Panc1 (cell line): ENCODE measurements around the gene NBDY. TPM values are rescaled to one million over a fixed set of nuclear protein-coding genes. Genes with fewer than 3 reads are reported as not detected.

Source experiments
- ATAC-seq: fragments of 200-7000 bp; cut with Tn5 transposase; 2 replicates; pipeline ENCODE4 v1.9.1; 2020; ENCODE audit warnings: mild to moderate bottlenecking, moderate library complexity
- BruUV-seq: library from RNA; stranded (reverse); fragments of 400-500 nt; replicated peaks from 2 replicates; lab custom pipeline; 2021; lab: Mats Ljungman, UMichigan
- CTCF ChIA-PET: fragments of 300-600 bp; sonication (Branson Sonifier 250); formaldehyde crosslinking; loops from one replicate; lab custom pipeline; 2022; ENCODE audit warnings: antibody characterized with exemption; lab: Charles Lee
- POLR2A ChIA-PET: fragments of 300-600 bp; sonication (Branson Sonifier 250); formaldehyde crosslinking; loops from one replicate; lab custom pipeline; 2022; ENCODE audit warnings: antibody characterized with exemption; lab: Charles Lee
- DNase-seq: peaks from one replicate; pipeline ENCODE4 v3.0.0-alpha.2; 2010; ENCODE audit warnings: low read depth, low spot score
- H3K27ac ChIP-seq: 2 replicates; pipeline ENCODE4 v1.5.1; 2011; ENCODE audit warnings: mild to moderate bottlenecking, low read length, inconsistent platforms
- H3K27me3 ChIP-seq: fragments of 200-500 bp; sonication (Bioruptor generic); 2 replicates; pipeline ENCODE4 v1.6.0; 2014; ENCODE audit warnings: low read length, inconsistent platforms; ENCODE audit not compliant: control insufficient read depth, insufficient read depth
- H3K36me3 ChIP-seq: fragments of 200-500 bp; sonication (Bioruptor generic); 2 replicates; pipeline ENCODE4 v1.5.1; 2014; ENCODE audit warnings: inconsistent platforms, mild to moderate bottlenecking, low read length, moderate library complexity; ENCODE audit not compliant: control insufficient read depth, insufficient read depth
- H3K4me1 ChIP-seq: 2 replicates; pipeline ENCODE4 v1.5.1; 2011; ENCODE audit warnings: inconsistent platforms, mild to moderate bottlenecking, low read length, moderate library complexity; ENCODE audit not compliant: control insufficient read depth, insufficient read depth
- H3K4me3 ChIP-seq, 2 experiments: 2 replicates each; pipeline ENCODE4 v1.5.1; 2011 to 2012; ENCODE audit warnings: low read depth in 2 of 2, low read length in 2 of 2, mild to moderate bottlenecking in 2 of 2, inconsistent platforms in 1 of 2, moderate library complexity in 1 of 2
- H3K9me3 ChIP-seq: fragments of 200-500 bp; sonication (Bioruptor generic); 2 replicates; pipeline ENCODE4 v1.5.1; 2014; ENCODE audit warnings: low read depth, mild to moderate bottlenecking, inconsistent platforms, low read length, moderate library complexity; ENCODE audit not compliant: control insufficient read depth, insufficient read depth
- POLR2AphosphoS5 ChIP-seq: IDR thresholded peaks from 2 replicates; pipeline ENCODE4 v1.6.1; 2012; ENCODE audit warnings: mild to moderate bottlenecking, low read depth, low read length, moderate library complexity
- SIN3A ChIP-seq: IDR thresholded peaks from 2 replicates; pipeline ENCODE4 v1.6.1; 2012; ENCODE audit warnings: low read depth, mild to moderate bottlenecking, low read length, moderate library complexity, borderline replicate concordance; ENCODE audit not compliant: insufficient read depth
- TCF7L2 ChIP-seq: IDR thresholded peaks from 2 replicates; pipeline ENCODE4 v1.6.1; 2011; ENCODE audit warnings: mild to moderate bottlenecking, low read depth, low read length, inconsistent platforms
- in situ Hi-C: cut with HindIII; loops from 2 replicates; pipeline ENCODE4 v1.10.0; 2016; ENCODE audit warnings: low sequenced_read_pairs, low pct_unique_long_range_greater_than_20kb
- intact Hi-C: fragments of 100-400 bp; cut with micrococcal nuclease; formaldehyde crosslinking; loops from one replicate; pipeline ENCODE4 v1.10.0; 2022; ENCODE audit not compliant: unreplicated experiment
- total RNA-seq: library from RNA; stranded (reverse); gene quantifications from one replicate; pipeline ENCODE4 v1.2.1, GENCODE V29; 2021; ENCODE audit not compliant: unreplicated experiment
- TF ChIP-seq, protein P1 (sequence below), 2 experiments: IDR thresholded peaks; 2 replicates each; pipeline ENCODE4 v1.6.1; 2011 to 2012; ENCODE audit warnings: low read depth in 2 of 2, control low read depth in 1 of 2, low read length in 1 of 2, mild to moderate bottlenecking in 1 of 2, moderate library complexity in 1 of 2; ENCODE audit not compliant: insufficient read depth in 1 of 2
- TF ChIP-seq, protein P2 (sequence below): fragments of 450-650 bp; IDR thresholded peaks from 2 replicates; pipeline ENCODE4 v1.5.1; 2017; ENCODE audit warnings: mild to moderate bottlenecking

The NBDY gene
- total RNA-seq, 1 experiment from 2014 or later: 52.0 TPM

DNA sequence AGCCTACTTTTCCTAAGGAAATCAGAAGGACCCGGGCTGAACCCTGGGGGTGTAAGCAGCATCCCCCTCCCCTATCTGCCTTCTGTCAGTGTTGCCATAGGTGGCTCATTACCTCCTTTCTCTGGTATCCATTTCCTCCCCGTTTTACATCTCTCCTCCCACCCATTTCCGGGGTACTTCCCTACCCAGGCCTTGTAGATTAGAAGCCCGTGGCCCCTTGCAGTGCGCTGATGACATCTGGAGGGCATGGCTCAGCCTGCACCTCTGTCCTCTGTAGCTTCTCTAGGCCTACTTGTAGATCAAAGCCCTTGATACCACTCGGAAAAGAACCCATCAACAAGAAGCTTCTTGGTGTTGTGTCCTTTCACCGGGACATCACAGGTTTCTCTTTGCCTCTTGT lies 71.8 kb downstream of the NBDY start:
- intact Hi-C loops (no loop called here), in situ Hi-C loops (no loop called here)
- ATAC-seq (no peak), DNase-seq (no peak)
- no TSS peak for BruUV-seq
- no peak overlapping the region for H3K4me3 ChIP-seq
- H3K9me3 ChIP-seq: no peaks in the 10 kb centered on the region
- CTCF ChIA-PET: no interaction called here
- TF ChIP-seq, protein P1, sequence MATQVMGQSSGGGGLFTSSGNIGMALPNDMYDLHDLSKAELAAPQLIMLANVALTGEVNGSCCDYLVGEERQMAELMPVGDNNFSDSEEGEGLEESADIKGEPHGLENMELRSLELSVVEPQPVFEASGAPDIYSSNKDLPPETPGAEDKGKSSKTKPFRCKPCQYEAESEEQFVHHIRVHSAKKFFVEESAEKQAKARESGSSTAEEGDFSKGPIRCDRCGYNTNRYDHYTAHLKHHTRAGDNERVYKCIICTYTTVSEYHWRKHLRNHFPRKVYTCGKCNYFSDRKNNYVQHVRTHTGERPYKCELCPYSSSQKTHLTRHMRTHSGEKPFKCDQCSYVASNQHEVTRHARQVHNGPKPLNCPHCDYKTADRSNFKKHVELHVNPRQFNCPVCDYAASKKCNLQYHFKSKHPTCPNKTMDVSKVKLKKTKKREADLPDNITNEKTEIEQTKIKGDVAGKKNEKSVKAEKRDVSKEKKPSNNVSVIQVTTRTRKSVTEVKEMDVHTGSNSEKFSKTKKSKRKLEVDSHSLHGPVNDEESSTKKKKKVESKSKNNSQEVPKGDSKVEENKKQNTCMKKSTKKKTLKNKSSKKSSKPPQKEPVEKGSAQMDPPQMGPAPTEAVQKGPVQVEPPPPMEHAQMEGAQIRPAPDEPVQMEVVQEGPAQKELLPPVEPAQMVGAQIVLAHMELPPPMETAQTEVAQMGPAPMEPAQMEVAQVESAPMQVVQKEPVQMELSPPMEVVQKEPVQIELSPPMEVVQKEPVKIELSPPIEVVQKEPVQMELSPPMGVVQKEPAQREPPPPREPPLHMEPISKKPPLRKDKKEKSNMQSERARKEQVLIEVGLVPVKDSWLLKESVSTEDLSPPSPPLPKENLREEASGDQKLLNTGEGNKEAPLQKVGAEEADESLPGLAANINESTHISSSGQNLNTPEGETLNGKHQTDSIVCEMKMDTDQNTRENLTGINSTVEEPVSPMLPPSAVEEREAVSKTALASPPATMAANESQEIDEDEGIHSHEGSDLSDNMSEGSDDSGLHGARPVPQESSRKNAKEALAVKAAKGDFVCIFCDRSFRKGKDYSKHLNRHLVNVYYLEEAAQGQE (IDR thresholded peaks at IDR 0.05; ENCODE audit: insufficient read depth in 1 of 2, low read depth in 2 of 2, low read length in 1 of 2): no peak
- no peak for TF ChIP-seq POLR2AphosphoS5
- H3K4me1 ChIP-seq: no peaks in the 10 kb centered on the region
- no peaks in the 10 kb centered on the region for H3K36me3 ChIP-seq
- POLR2A ChIA-PET: no interaction called here
- H3K27ac ChIP-seq: no peak overlapping the region
- no peaks in the 10 kb centered on the region for H3K27me3 ChIP-seq

DNA sequence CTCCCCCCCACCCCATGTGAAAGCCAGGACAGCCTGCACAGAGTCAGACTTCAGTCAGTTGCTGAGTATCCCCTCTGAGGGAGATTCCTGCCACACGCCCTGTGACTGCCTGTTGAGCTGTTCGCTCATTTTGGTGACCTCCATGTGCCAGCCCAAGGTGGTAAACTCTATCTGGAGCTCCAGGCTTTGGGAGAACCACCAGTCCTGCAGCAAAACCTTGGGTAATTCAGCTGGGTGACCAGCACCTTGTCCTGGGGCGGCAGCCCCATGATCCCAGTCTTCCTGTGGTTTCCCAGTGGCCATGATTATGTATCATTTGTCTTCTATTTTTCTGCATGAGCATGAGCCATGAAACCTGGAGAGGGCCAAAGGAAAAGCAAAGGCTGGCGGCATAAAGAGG lies 73.4 kb downstream of the NBDY start:
- Histone ChIP-seq H3K9me3 (no peaks in the 10 kb centered on the region), H3K27me3 (no peaks in the 10 kb centered on the region), H3K4me3 (no peak overlapping the region), H3K36me3 (no peaks in the 10 kb centered on the region), H3K4me1 (no peaks in the 10 kb centered on the region), H3K27ac (no peak overlapping the region)
- no TSS peak for BruUV-seq
- ChIA-PET CTCF (interaction anchor here (2.0 kb wide), 1 partner anchor 176 kb away, joined by 5 read pairs; no protein-coding TSS in a partner anchor), POLR2A (no interaction called here)
- TF ChIP-seq, protein P1 (IDR thresholded peaks at IDR 0.05; ENCODE audit: insufficient read depth in 1 of 2, low read depth in 2 of 2, low read length in 1 of 2): no peak
- TF ChIP-seq, protein P2, sequence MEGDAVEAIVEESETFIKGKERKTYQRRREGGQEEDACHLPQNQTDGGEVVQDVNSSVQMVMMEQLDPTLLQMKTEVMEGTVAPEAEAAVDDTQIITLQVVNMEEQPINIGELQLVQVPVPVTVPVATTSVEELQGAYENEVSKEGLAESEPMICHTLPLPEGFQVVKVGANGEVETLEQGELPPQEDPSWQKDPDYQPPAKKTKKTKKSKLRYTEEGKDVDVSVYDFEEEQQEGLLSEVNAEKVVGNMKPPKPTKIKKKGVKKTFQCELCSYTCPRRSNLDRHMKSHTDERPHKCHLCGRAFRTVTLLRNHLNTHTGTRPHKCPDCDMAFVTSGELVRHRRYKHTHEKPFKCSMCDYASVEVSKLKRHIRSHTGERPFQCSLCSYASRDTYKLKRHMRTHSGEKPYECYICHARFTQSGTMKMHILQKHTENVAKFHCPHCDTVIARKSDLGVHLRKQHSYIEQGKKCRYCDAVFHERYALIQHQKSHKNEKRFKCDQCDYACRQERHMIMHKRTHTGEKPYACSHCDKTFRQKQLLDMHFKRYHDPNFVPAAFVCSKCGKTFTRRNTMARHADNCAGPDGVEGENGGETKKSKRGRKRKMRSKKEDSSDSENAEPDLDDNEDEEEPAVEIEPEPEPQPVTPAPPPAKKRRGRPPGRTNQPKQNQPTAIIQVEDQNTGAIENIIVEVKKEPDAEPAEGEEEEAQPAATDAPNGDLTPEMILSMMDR: no peak
- TF ChIP-seq POLR2AphosphoS5 (no peak), SIN3A (no peak), TCF7L2 (no peak)
- ATAC-seq: no peak
- DNase-seq: no peak
- in situ Hi-C loops (no loop called here), intact Hi-C loops (no loop called here)
